Neural cell (in vitro differentiated cells): Measurements from ENCODE around the gene PKHD1. TPM values are rescaled to one million over a fixed set of nuclear protein-coding genes. Genes with fewer than 3 reads are reported as not detected.

Experiments used
- H2AFZ ChIP-seq: fragments of 200-600, 300-800 bp; sonication (generic), shearing (Covaris generic); 2 replicates; pipeline ENCODE4 v1.6.0; 2014; ENCODE audit warnings: low read depth, mild to moderate bottlenecking, antibody characterized with exemption, low read length, moderate library complexity
- H3F3A ChIP-seq: fragments of 200-600 bp; shearing (Covaris generic); 2 replicates; pipeline ENCODE4 v1.6.1; 2016; ENCODE audit warnings: mild to moderate bottlenecking, moderate library complexity, mixed read lengths, antibody characterized with exemption, low read length; ENCODE audit not compliant: insufficient read depth, poor library complexity, severe bottlenecking
- H3K27ac ChIP-seq: fragments of 200-600, 300-800 bp; sonication (generic), shearing (Covaris generic); 2 replicates; pipeline ENCODE4 v1.5.1; 2014; ENCODE audit warnings: mild to moderate bottlenecking, low read length, moderate library complexity
- H3K27me3 ChIP-seq: fragments of 300-800, 200-600 bp; sonication (generic), shearing (Covaris generic); 2 replicates; pipeline ENCODE4 v1.6.0; 2014; ENCODE audit warnings: mild to moderate bottlenecking, low read depth, low read length, moderate library complexity; ENCODE audit not compliant: insufficient read depth
- H3K36me3 ChIP-seq: fragments of 300-800, 200-600 bp; sonication (generic), shearing (Covaris generic); 2 replicates; pipeline ENCODE4 v1.5.1; 2014; ENCODE audit warnings: mild to moderate bottlenecking, antibody characterized with exemption, low read length, moderate library complexity; ENCODE audit not compliant: insufficient read depth
- H3K4me2 ChIP-seq: fragments of 300-800, 200-600 bp; sonication (generic), shearing (Covaris generic); 2 replicates; pipeline ENCODE4 v1.6.0; 2014; ENCODE audit warnings: mild to moderate bottlenecking, low read length
- H3K4me3 ChIP-seq: fragments of 300-800, 200-600 bp; sonication (generic), shearing (Covaris generic); 2 replicates; pipeline ENCODE4 v1.5.1; 2014; ENCODE audit warnings: mild to moderate bottlenecking, low read length, moderate library complexity
- H3K79me2 ChIP-seq: fragments of 200-600 bp; shearing (Covaris generic); replicated peaks from 2 replicates; pipeline ENCODE4 v1.6.0; 2014; ENCODE audit warnings: mild to moderate bottlenecking, low read length, moderate library complexity; ENCODE audit not compliant: insufficient read depth
- H3K9ac ChIP-seq: fragments of 300-800, 200-600 bp; sonication (generic), shearing (Covaris generic); 2 replicates; pipeline ENCODE4 v1.6.1; 2016; ENCODE audit warnings: mild to moderate bottlenecking, low read length, mixed read lengths
- H3K9me2 ChIP-seq: fragments of 200-600 bp; shearing (Covaris generic); 2 replicates; pipeline ENCODE4 v1.6.1; 2016; ENCODE audit warnings: mild to moderate bottlenecking, low read length, mixed read lengths; ENCODE audit not compliant: insufficient read depth
- H3K9me3 ChIP-seq: fragments of 200-600, 300-800 bp; sonication (generic), shearing (Covaris generic); 2 replicates; pipeline ENCODE4 v1.6.1; 2016; ENCODE audit warnings: mild to moderate bottlenecking, mixed run types, low read length, moderate library complexity, mixed read lengths
- H4K20me1 ChIP-seq: fragments of 200-600 bp; shearing (Covaris generic); 2 replicates; pipeline ENCODE4 v1.6.1; 2016; ENCODE audit warnings: mild to moderate bottlenecking, mixed run types; ENCODE audit not compliant: insufficient read depth
- EP300 ChIP-seq: fragments of 450-650 bp; conservative IDR thresholded peaks from 2 replicates; pipeline ENCODE4 v1.6.1; 2014; ENCODE audit warnings: antibody characterized with exemption, mild to moderate bottlenecking, moderate library complexity; ENCODE audit not compliant: poor library complexity, severe bottlenecking
- EZH2 ChIP-seq: fragments of 200-600, 300-800 bp; shearing (Covaris generic), sonication (generic); IDR thresholded peaks from 2 replicates; pipeline ENCODE4 v1.6.1; 2014; ENCODE audit warnings: antibody characterized with exemption, low read length, borderline replicate concordance, mild to moderate bottlenecking; ENCODE audit not compliant: insufficient read depth, poor library complexity, severe bottlenecking
- MXI1 ChIP-seq: fragments of 450-650 bp; conservative IDR thresholded peaks from 2 replicates; pipeline ENCODE4 v1.6.1; 2014; ENCODE audit warnings: antibody characterized with exemption, mild to moderate bottlenecking; ENCODE audit not compliant: poor library complexity, severe bottlenecking
- POLR2AphosphoS5 ChIP-seq: IDR thresholded peaks from 2 replicates; pipeline ENCODE4 v1.6.1; 2012
- RAD21 ChIP-seq: fragments of 450-650 bp; conservative IDR thresholded peaks from 2 replicates; pipeline ENCODE4 v1.6.1; 2014; ENCODE audit warnings: antibody characterized with exemption, mild to moderate bottlenecking, moderate library complexity
- REST ChIP-seq: IDR thresholded peaks from 2 replicates; pipeline ENCODE4 v1.6.1; 2012; ENCODE audit warnings: borderline replicate concordance
- SMC3 ChIP-seq: fragments of 450-650 bp; conservative IDR thresholded peaks from 2 replicates; pipeline ENCODE4 v1.6.1; 2014; ENCODE audit warnings: antibody characterized with exemption, mild to moderate bottlenecking, moderate library complexity; ENCODE audit not compliant: poor library complexity
- TAF1 ChIP-seq: IDR thresholded peaks from 2 replicates; pipeline ENCODE4 v1.6.1; 2012; ENCODE audit warnings: low read depth
- polyA plus RNA-seq: library from polyadenylated mRNA; depleted of rRNA; stranded (reverse); fragments of >200 nt; gene quantifications from 2 replicates; pipeline ENCODE4 v1.2.3, GENCODE V29; 2014
- TF ChIP-seq, protein P1 (sequence below): fragments of 450-650 bp; IDR thresholded peaks from 2 replicates; pipeline ENCODE4 v1.5.1; 2014; ENCODE audit warnings: antibody characterized with exemption, mild to moderate bottlenecking, moderate library complexity; ENCODE audit not compliant: poor library complexity, severe bottlenecking

The PKHD1 gene
- polyA plus RNA-seq, 1 donor from 2014 or later, result not detected

GRCh38 chr6:51717477-51717876 lies 369.9 kb downstream of the PKHD1 start:
- H2AFZ ChIP-seq, result no peak overlapping the region
- no peak overlapping the region for H3K4me3 ChIP-seq
- no peaks in the 10 kb centered on the region for H3K9me3 ChIP-seq
- H3K4me2 ChIP-seq, result no peak overlapping the region
- H3K27me3 ChIP-seq, result no peaks in the 10 kb centered on the region
- TF ChIP-seq MXI1 (no peak), SMC3 (no peak), EZH2 (no peak), TAF1 (no peak), REST (no peak), RAD21 (no peak), POLR2AphosphoS5 (no peak), EP300 (no peak)
- TF ChIP-seq, protein P1, sequence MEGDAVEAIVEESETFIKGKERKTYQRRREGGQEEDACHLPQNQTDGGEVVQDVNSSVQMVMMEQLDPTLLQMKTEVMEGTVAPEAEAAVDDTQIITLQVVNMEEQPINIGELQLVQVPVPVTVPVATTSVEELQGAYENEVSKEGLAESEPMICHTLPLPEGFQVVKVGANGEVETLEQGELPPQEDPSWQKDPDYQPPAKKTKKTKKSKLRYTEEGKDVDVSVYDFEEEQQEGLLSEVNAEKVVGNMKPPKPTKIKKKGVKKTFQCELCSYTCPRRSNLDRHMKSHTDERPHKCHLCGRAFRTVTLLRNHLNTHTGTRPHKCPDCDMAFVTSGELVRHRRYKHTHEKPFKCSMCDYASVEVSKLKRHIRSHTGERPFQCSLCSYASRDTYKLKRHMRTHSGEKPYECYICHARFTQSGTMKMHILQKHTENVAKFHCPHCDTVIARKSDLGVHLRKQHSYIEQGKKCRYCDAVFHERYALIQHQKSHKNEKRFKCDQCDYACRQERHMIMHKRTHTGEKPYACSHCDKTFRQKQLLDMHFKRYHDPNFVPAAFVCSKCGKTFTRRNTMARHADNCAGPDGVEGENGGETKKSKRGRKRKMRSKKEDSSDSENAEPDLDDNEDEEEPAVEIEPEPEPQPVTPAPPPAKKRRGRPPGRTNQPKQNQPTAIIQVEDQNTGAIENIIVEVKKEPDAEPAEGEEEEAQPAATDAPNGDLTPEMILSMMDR, result no peak
- no peak overlapping the region for H3K27ac ChIP-seq
- no peaks in the 10 kb centered on the region for H3F3A ChIP-seq
- H3K9ac ChIP-seq, result no peak overlapping the region
- no peaks in the 10 kb centered on the region for H4K20me1 ChIP-seq
- H3K79me2 ChIP-seq, result no peaks in the 10 kb centered on the region
- no peaks in the 10 kb centered on the region for H3K9me2 ChIP-seq
- no peaks in the 10 kb centered on the region for H3K36me3 ChIP-seq

GRCh38 chr6:51711876-51712275 lies 375.5 kb downstream of the PKHD1 start:
- no peaks in the 10 kb centered on the region for H3K9me3 ChIP-seq
- no peaks in the 10 kb centered on the region for H3K27me3 ChIP-seq
- no peak overlapping the region for H3K4me3 ChIP-seq
- H3K9me2 ChIP-seq, result no peaks in the 10 kb centered on the region
- H3F3A ChIP-seq, result no peaks in the 10 kb centered on the region
- H3K27ac ChIP-seq, result no peak overlapping the region
- no peak for TF ChIP-seq RAD21
- no peak for TF ChIP-seq TAF1
- no peak for TF ChIP-seq EZH2
- TF ChIP-seq, protein P1, result no peak
- TF ChIP-seq EP300, result no peak
- TF ChIP-seq MXI1, result no peak
- no peak for TF ChIP-seq POLR2AphosphoS5
- TF ChIP-seq SMC3, result no peak
- no peak for TF ChIP-seq REST
- no peaks in the 10 kb centered on the region for H3K36me3 ChIP-seq
- H3K9ac ChIP-seq, result no peak overlapping the region
- no peak overlapping the region for H3K4me2 ChIP-seq
- H2AFZ ChIP-seq, result no peak overlapping the region
- no peaks in the 10 kb centered on the region for H3K79me2 ChIP-seq
- H4K20me1 ChIP-seq, result no peaks in the 10 kb centered on the region
